ENCODE data around the gene SLC7A5.
"Not testable (repeated sequence)": the region's sequence is repeated elsewhere in the genome, so short reads cannot be mapped to it uniquely, and the experiment has no call there.

The SLC7A5 gene

DNA sequence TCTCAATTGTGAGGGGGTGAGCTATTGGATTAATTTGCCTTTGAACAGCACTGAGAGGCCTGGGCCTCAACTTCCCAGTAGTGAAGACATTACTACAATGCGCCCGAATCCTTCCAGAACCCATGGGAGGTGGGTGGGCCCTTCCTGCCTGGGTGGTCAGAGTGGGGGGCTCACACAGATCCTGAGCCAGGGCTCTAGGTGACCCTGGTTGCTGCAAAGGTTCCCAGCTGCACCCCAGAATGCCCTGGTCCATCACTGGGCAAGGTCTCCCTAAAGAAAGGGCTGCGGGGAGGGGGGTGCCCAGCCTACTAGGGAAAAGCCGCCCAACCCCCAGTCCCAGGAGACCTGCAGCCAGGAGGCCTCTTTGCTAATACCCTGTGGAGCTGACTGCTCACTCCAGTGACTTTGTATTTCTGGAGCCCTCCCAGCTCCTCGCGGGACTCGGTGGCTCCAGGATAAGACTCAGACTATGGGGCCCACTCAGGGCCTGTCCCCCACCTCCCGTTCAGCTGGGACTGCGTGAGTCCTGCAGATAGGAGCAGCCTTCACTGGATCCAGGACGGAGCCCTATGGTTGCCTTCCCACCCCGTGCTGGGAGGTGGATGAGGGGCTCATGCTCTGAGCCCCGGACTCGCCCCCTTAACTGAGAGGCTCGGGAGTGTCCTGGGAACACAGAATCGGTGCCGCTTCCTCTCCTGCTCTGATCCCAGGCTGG, 40.2 kb downstream of the SLC7A5 start:
- no peak for DNase-seq (ENCODE audit: extremely low spot score)
- TF ChIP-seq FOXM1 (IDR thresholded peaks at IDR 0.05; ENCODE audit: borderline replicate concordance) = no peak
- no peak for TF ChIP-seq ELF4 (IDR thresholded peaks at IDR 0.05)
- no peak for TF ChIP-seq BHLHE40 (IDR thresholded peaks at IDR 0.05; ENCODE audit: borderline replicate concordance)
- no peak for TF ChIP-seq FOXK2 (IDR thresholded peaks at IDR 0.05)
- no peak for TF ChIP-seq CTBP1 (IDR thresholded peaks at IDR 0.05; ENCODE audit: borderline replicate concordance)
- no peak for TF ChIP-seq ZNF384 (IDR thresholded peaks at IDR 0.05)
- no peak for TF ChIP-seq ARNT (IDR thresholded peaks at IDR 0.05)
- no peak for TF ChIP-seq TARDBP (IDR thresholded peaks at IDR 0.05)
- no peak for TF ChIP-seq LEF1 (IDR thresholded peaks at IDR 0.05; ENCODE audit: borderline replicate concordance)
- no peak for TF ChIP-seq L3MBTL2 (conservative IDR thresholded peaks at IDR 0.05)
- TF ChIP-seq HDGF (IDR thresholded peaks at IDR 0.05; ENCODE audit: borderline replicate concordance) = no peak
- no peak for TF ChIP-seq NFRKB (IDR thresholded peaks at IDR 0.05)
- TF ChIP-seq SP1 (IDR thresholded peaks at IDR 0.05) = no peak
- CTCF ChIA-PET = no interaction called here
- POLR2A ChIA-PET = interaction anchor here (1.2 kb wide), 1 partner anchor 35 kb away, joined by 4 read pairs; no protein-coding TSS in a partner anchor

DNA sequence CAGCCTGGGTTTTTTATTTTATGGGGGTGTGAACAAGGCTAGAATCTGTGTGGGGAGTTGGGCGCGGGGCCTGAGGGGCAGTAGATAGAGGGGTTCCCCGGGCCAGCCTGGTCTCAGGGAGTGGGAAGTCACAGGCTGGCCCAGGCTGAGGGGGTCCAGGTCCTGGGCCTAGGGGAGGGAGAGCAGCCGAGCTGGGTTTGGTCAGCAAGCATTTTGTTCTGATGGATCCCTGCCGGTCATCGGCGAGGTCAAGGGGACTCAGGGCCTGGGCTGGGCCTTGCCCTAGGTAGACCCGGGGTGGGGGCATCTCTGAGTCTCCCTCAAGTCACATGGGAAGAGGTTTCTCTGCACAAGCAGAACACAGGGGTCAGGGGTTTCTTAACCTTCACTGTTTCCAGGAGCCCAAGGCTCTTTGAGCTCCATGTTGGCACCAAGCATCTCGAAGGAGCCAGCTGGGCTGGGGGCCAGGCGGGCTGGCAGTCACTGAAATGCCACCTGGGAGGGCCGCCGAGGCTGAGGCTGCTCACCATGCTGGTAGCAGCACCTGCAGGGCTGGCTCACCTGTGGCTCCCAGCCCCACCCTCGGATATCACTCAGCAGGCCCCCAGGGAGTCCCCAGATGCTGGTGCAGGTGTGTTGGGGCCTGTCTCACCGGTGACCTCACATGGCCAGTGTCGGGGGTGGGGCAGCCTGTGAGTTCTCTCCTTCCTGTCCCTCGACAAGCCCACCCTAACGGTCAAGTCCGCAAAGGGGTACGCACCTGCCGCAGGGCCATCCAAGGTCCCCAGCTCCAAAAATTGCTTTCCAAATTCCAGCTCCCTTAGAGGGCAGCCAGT, 41.0 kb downstream of the SLC7A5 start:
- no peak for TF ChIP-seq ARNT (IDR thresholded peaks at IDR 0.05)
- TF ChIP-seq FOXK2 (IDR thresholded peaks at IDR 0.05) = no peak
- TF ChIP-seq, protein P1, sequence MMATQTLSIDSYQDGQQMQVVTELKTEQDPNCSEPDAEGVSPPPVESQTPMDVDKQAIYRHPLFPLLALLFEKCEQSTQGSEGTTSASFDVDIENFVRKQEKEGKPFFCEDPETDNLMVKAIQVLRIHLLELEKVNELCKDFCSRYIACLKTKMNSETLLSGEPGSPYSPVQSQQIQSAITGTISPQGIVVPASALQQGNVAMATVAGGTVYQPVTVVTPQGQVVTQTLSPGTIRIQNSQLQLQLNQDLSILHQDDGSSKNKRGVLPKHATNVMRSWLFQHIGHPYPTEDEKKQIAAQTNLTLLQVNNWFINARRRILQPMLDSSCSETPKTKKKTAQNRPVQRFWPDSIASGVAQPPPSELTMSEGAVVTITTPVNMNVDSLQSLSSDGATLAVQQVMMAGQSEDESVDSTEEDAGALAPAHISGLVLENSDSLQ (IDR thresholded peaks at IDR 0.05) = no peak
- TF ChIP-seq NFRKB (IDR thresholded peaks at IDR 0.05) = no peak
- no peak for TF ChIP-seq FOXA1 (IDR thresholded peaks at IDR 0.05)
- no peak for TF ChIP-seq BHLHE40 (IDR thresholded peaks at IDR 0.05; ENCODE audit: borderline replicate concordance)
- no peak for TF ChIP-seq HDGF (IDR thresholded peaks at IDR 0.05; ENCODE audit: borderline replicate concordance)
- no peak for TF ChIP-seq ZNF384 (IDR thresholded peaks at IDR 0.05)
- TF ChIP-seq ELF4 (IDR thresholded peaks at IDR 0.05) = no peak
- no peak for TF ChIP-seq TARDBP (IDR thresholded peaks at IDR 0.05)
- no peak for TF ChIP-seq SP1 (IDR thresholded peaks at IDR 0.05)
- ChIA-PET POLR2A (interaction anchor here (1.2 kb wide), 1 partner anchor 34 kb away, joined by 4 read pairs; no protein-coding TSS in a partner anchor), CTCF (interaction anchor here (1.4 kb wide), 1 partner anchor 21 kb away, joined by 5 read pairs; no protein-coding TSS in a partner anchor)
- DNase-seq (ENCODE audit: extremely low spot score) = no peak

DNA sequence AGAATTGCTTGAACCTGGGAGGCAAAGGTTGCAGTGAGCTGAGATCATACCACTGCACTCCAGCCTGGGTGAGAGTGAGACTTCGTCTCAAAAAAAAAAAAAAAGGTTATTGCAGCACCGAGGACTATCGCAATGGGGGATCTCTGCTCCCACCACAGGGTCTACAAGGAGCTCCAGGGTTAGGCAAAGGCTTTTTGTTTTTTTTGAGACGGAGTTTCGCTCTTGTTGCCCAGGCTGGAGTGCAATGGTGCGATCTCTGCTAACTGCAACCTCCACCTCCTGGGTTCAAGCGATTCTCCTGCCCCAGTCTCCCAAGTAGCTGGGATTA, 41.8 kb downstream of the SLC7A5 start:
- DNase-seq (ENCODE audit: extremely low spot score); POLR2A ChIA-PET: not testable (repeated sequence)
- CTCF ChIA-PET = interaction anchor here (0.8 to 1.4 kb wide), 2 partner anchors 22 to 49 kb away, joined by 4 to 5 read pairs; no protein-coding TSS in a partner anchor

DNA sequence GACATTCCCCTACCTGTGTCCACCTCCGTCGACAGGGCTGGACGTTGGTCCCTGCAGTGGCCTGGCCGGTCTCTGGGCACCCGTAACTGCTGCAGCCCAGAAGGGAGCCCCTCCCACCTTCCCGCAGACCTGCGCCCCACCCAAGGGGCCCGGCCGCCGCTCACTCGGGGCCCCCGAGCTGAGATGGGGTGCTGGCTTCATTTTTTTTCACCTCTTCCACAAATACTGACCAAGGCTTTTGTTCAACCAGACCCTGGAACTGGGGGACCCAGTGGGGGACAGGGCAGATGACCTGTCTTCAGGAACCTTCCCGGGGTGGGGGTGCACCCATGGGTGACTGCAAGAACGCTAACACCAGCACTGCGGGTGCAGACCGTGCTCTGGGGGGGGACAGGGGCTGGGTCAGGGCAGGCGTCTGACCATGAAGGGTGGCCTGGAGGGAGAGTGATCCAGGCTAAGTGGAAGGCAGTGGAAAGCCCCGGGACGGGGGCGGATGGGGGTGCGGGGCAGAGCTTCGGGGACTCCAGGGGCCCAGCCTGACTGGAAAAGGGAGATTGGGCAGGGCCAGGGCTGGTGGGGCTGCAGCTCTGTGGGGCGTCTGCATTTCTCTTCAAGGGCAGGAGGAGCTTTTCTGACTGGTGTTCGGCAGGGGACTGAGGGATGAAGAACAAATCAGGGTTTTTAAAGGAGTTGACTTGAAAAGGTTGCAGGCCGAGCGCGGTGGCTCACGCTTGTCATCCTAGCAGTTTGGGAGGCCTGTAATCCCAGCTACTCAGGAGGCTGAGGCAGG, 42.3 kb downstream of the SLC7A5 start:
- ChIA-PET POLR2A (no interaction called here), CTCF (interaction anchor here (0.8 to 1.8 kb wide), 3 partner anchors 23 to 48 kb away, joined by 4 to 6 read pairs (median 5); no protein-coding TSS in a partner anchor)
- DNase-seq (ENCODE audit: extremely low spot score) = no peak
- TF ChIP-seq FOXM1 (IDR thresholded peaks at IDR 0.05; ENCODE audit: borderline replicate concordance) (no peak), TARDBP (IDR thresholded peaks at IDR 0.05) (no peak), BHLHE40 (IDR thresholded peaks at IDR 0.05; ENCODE audit: borderline replicate concordance) (no peak), NFRKB (IDR thresholded peaks at IDR 0.05) (no peak), ELF4 (IDR thresholded peaks at IDR 0.05) (no peak), ZNF384 (IDR thresholded peaks at IDR 0.05) (no peak), SUZ12 (IDR thresholded peaks at IDR 0.05) (no peak), SP1 (IDR thresholded peaks at IDR 0.05) (no peak)
- TF ChIP-seq, protein P1 (IDR thresholded peaks at IDR 0.05) = no peak

DNA sequence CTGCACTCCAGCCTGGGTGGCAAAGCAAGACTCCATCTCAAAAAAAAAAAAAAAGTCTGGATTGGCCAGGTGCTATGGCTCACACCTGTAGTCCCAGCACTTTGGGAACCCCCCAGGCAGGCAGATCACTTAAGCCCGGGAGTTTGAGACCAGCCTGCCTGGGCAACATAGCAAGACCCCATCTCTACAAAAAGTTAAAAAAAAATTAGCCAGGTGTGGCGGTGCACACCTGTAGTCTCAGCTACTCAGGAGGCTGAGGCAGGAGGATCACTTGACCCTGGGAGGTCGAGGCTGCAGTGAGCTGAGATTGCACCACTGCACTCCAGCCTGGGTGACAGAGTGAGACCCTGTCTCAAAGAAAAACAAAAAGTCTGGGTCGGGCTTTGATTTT, 42.9 kb downstream of the SLC7A5 start:
- not testable (repeated sequence) for DNase-seq (ENCODE audit: extremely low spot score)
- CTCF ChIA-PET = interaction anchor here (1.8 kb wide), 1 partner anchor 35 kb away, joined by 6 read pairs; no protein-coding TSS in a partner anchor
- POLR2A ChIA-PET = interaction anchor here (1.0 kb wide), 1 partner anchor 47 kb away, joined by 5 read pairs; no protein-coding TSS in a partner anchor

DNA sequence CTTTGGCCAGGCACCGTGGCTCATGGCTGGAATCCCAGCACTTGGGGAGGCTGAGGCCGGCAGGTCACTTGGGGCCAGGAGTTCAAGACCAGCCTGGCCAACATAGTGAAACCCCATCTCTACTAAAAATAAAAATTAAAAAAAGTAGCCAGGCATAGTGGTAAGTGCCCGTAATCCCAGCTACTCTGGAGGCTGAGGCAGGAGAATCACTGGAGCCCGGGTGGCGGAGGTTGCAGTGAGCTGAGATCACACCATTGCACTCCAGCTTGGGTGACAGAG, 43.5 kb downstream of the SLC7A5 start:
- POLR2A ChIA-PET = interaction anchor here (0.9 to 1.0 kb wide), 2 partner anchors 10 to 47 kb away, joined by 3 to 5 read pairs; no protein-coding TSS in a partner anchor
- not testable (repeated sequence) for DNase-seq (ENCODE audit: extremely low spot score)
- CTCF ChIA-PET = interaction anchor here (1.1 to 1.8 kb wide), 2 partner anchors 24 to 34 kb away, joined by 4 to 6 read pairs; no protein-coding TSS in a partner anchor

Measured in HEK293T (cell line).